K562 (cell line): Measurements from ENCODE around the gene SSBP2. TPM values are rescaled to one million over a fixed set of nuclear protein-coding genes. Genes with fewer than 3 reads are reported as not detected.

Source experiments
- ATAC-seq: fragments of 200-7000 bp; cut with Tn5 transposase; 3 replicates; pipeline ENCODE4 v1.9.1; 2020; ENCODE audit warnings: moderate library complexity
- BruUV-seq: library from RNA; stranded (reverse); fragments of 400-500 nt; replicated peaks from 2 replicates; lab custom pipeline; 2021; lab: Mats Ljungman, UMichigan
- CTCF ChIA-PET: fragments of 300-600 bp; formaldehyde crosslinking; extraction: SDS; loops from one replicate; lab custom pipeline; 2021; ENCODE audit warnings: low intra/inter-chr PET ratio; lab: Yijun Ruan, JAX
- POLR2A ChIA-PET: fragments of 300-600, 350-650 bp; sonication (Branson Sonifier 250); formaldehyde crosslinking; extraction: SDS; loops from one replicate; lab custom pipeline; 2021; ENCODE audit warnings: antibody characterized with exemption, inconsistent platforms; lab: Yijun Ruan, JAX
- DNase-seq, 4 experiments: peaks; one replicate each; pipeline versions ENCODE4 v3.0.0 to v3.0.0-alpha.2; 2011 to 2018; ENCODE audit warnings: low spot score in 3 of 4, mixed read lengths in 3 of 4; ENCODE audit errors: extremely low read depth in 1 of 4
- FAIRE-seq: peaks from 2 replicates; lab custom pipeline; 2011; peaks lifted over from hg19 to GRCh38; lab: Jason Lieb, UNC
- H2AFZ ChIP-seq: 2 replicates; pipeline ENCODE4 v1.6.0; 2011; ENCODE audit warnings: low read depth, low read length, control low read depth, inconsistent platforms
- H3K27ac ChIP-seq: fragments of 200-600 bp; 3 replicates; pipeline ENCODE4 v1.8.0; 2011; ENCODE audit warnings: low read depth, mild to moderate bottlenecking, control low read depth, inconsistent platforms, low read length, moderate library complexity, mixed read lengths; ENCODE audit errors: extremely low read depth
- H3K27me3 ChIP-seq, 2 experiments: fragments of 300-600 bp in 1 of 2; 2 replicates in 1 of 2; 3 replicates in 1 of 2; pipeline versions ENCODE4 v1.6.0 to v1.8.0; 2011; ENCODE audit warnings: inconsistent platforms in 2 of 2, low read length in 2 of 2, mild to moderate bottlenecking in 1 of 2, mixed read lengths in 1 of 2, moderate library complexity in 1 of 2; ENCODE audit not compliant: control insufficient read depth in 2 of 2, insufficient read depth in 2 of 2
- H3K36me3 ChIP-seq: fragments of 300-600 bp; 3 replicates; pipeline ENCODE4 v1.8.0; 2011; ENCODE audit warnings: mild to moderate bottlenecking, low read length, inconsistent platforms; ENCODE audit not compliant: control insufficient read depth, insufficient read depth
- H3K4me1 ChIP-seq, 2 experiments: fragments of 200-600 bp in 1 of 2; replicated peaks in 1 of 2; 2 replicates in 1 of 2; 3 replicates in 1 of 2; pipeline versions ENCODE4 v1.5.1 to v1.8.0; 2011; ENCODE audit warnings: inconsistent platforms in 2 of 2, low read length in 2 of 2, mild to moderate bottlenecking in 1 of 2, mixed read lengths in 1 of 2, moderate library complexity in 1 of 2; ENCODE audit not compliant: control insufficient read depth in 2 of 2, insufficient read depth in 2 of 2
- H3K4me2 ChIP-seq: 2 replicates; pipeline ENCODE4 v1.6.1; 2011; ENCODE audit warnings: low read length, control low read depth, inconsistent platforms, mixed read lengths; ENCODE audit not compliant: insufficient read depth
- H3K4me3 ChIP-seq: fragments of 200-600 bp; sonication (generic), shearing (Covaris generic); 2 replicates; pipeline ENCODE4 v1.5.1; 2016; ENCODE audit warnings: control low read depth, inconsistent platforms
- H3K79me2 ChIP-seq: fragments of 200-600 bp; 3 replicates; pipeline ENCODE4 v1.8.0; 2011; ENCODE audit warnings: low read length, inconsistent platforms; ENCODE audit not compliant: control insufficient read depth, insufficient read depth
- H3K9ac ChIP-seq, 2 experiments: 2 replicates each; pipeline versions ENCODE4 v1.6.0 to v1.6.1; 2011; ENCODE audit warnings: low read depth in 2 of 2, low read length in 2 of 2, control low read depth in 1 of 2, inconsistent platforms in 1 of 2, mild to moderate bottlenecking in 1 of 2, mixed read lengths in 1 of 2; ENCODE audit not compliant: insufficient read depth in 1 of 2
- H3K9me1 ChIP-seq: one replicate; pipeline ENCODE4 v1.6.0; 2011; ENCODE audit warnings: inconsistent platforms, mild to moderate bottlenecking, low read length, moderate library complexity; ENCODE audit not compliant: control insufficient read depth, insufficient read depth
- H3K9me3 ChIP-seq: replicated peaks from 2 replicates; pipeline ENCODE4 v1.5.1; 2011; ENCODE audit warnings: low read depth, low read length, inconsistent platforms; ENCODE audit not compliant: control insufficient read depth, insufficient read depth
- H4K20me1 ChIP-seq: replicated peaks from 2 replicates; pipeline ENCODE4 v1.6.1; 2011; ENCODE audit warnings: low read length, inconsistent platforms, mixed read lengths; ENCODE audit not compliant: control insufficient read depth, insufficient read depth
- BMI1 ChIP-seq: fragments of 150-350 bp; IDR thresholded peaks from 2 replicates; pipeline ENCODE4 v1.6.1; 2014; ENCODE audit warnings: low read length
- DMBX1 ChIP-seq: fragments of 250-450 bp; sonication (Bioruptor Pico); IDR thresholded peaks from 2 replicates; pipeline ENCODE4 v1.8.0; 2022; ENCODE audit warnings: inconsistent platforms, mild to moderate bottlenecking, moderate library complexity, borderline replicate concordance
- E2F3 ChIP-seq: fragments of 250-450 bp; sonication (Bioruptor Pico); IDR thresholded peaks from 2 replicates; pipeline ENCODE4 v1.4.0; 2020; ENCODE audit warnings: mild to moderate bottlenecking
- FOXK1 ChIP-seq: sonication (generic); formaldehyde crosslinking; IDR thresholded peaks from 2 replicates; pipeline ENCODE4 v1.8.0; 2022; ENCODE audit warnings: missing genetic modification reagents, mild to moderate bottlenecking, borderline replicate concordance
- ILF3 ChIP-seq: fragments of 450-650 bp; IDR thresholded peaks from 2 replicates; pipeline ENCODE4 v1.6.1; 2018; ENCODE audit warnings: antibody characterized with exemption, mild to moderate bottlenecking, moderate library complexity, borderline replicate concordance
- MED1 ChIP-seq: sonication (generic); formaldehyde crosslinking; IDR thresholded peaks from 2 replicates; pipeline ENCODE4 v1.8.1; 2023; ENCODE audit warnings: missing genetic modification reagents, borderline replicate concordance
- POLR2G ChIP-seq: fragments of 200-400 bp; formaldehyde crosslinking; IDR thresholded peaks from 2 replicates; pipeline ENCODE4 v1.6.1; 2017; ENCODE audit warnings: low read depth, mild to moderate bottlenecking, antibody characterized with exemption, low read length, moderate library complexity
- PRMT5 ChIP-seq: sonication (generic); formaldehyde crosslinking; IDR thresholded peaks from 2 replicates; pipeline ENCODE4 v1.5.0; 2020; ENCODE audit warnings: missing genetic modification reagents
- RB1 ChIP-seq: fragments of 450-650 bp; IDR thresholded peaks from 2 replicates; pipeline ENCODE4 v1.6.1; 2017; ENCODE audit warnings: low read depth, mild to moderate bottlenecking
- RHOXF2B ChIP-seq: fragments of 250-450 bp; sonication (Bioruptor Pico); conservative IDR thresholded peaks from 2 replicates; pipeline ENCODE4 v1.5.1; 2021
- TRIM28 ChIP-seq: fragments of 450-650 bp; IDR thresholded peaks from 2 replicates; pipeline ENCODE4 v1.6.1; 2017
- XRCC4 ChIP-seq: IDR thresholded peaks from one replicate; pipeline ENCODE4 v1.6.1; 2011; ENCODE audit not compliant: insufficient read depth, insufficient read length; ENCODE audit errors: extremely low read depth
- ZNF165 ChIP-seq: fragments of 250-450 bp; sonication (Bioruptor Pico); IDR thresholded peaks from 2 replicates; pipeline ENCODE4 v1.4.0; 2020; ENCODE audit warnings: borderline replicate concordance
- ZNF197 ChIP-seq: fragments of 200-800 bp; sonication (Bioruptor generic); IDR thresholded peaks from 2 replicates; pipeline ENCODE4 v1.6.1; 2016; ENCODE audit warnings: low read depth, missing genetic modification characterization, missing compliant biosample characterization
- WGBS: fragments of 100-300 bp; shearing (Covaris generic); methylation state at CpG from one replicate; pipeline ENCODE4 v1.1.6; 2016; ENCODE audit warnings: low coverage, mixed read lengths; ENCODE audit not compliant: insufficient coverage; ENCODE audit errors: missing lambda C conversion rate; 5-methylcytosine and 5-hydroxymethylcytosine counted together
- in situ Hi-C: fragments of 300-500 bp; cut with MboI; formaldehyde crosslinking; loops from 4 replicates; pipeline ENCODE4 v1.15.0; 2018; ENCODE audit warnings: inconsistent platforms, mixed read lengths
- intact Hi-C: fragments of 100-400 bp; cut with micrococcal nuclease; formaldehyde crosslinking; loops from 2 replicates; pipeline ENCODE4 v1.14.2; 2022
- polyA plus RNA-seq, 8 experiments: library from polyadenylated mRNA; depleted of rRNA in 4 of 8; stranded (reverse) in 5 of 8; unstranded in 3 of 8; fragments of >200 nt; fragmentation: Nextera tagmentation in 2 of 8; fragmentation: Illumina TruSeq in 1 of 8; extraction: Ambion mirVana in 2 of 8; extraction: Trizol in 1 of 8; gene quantifications; 2 replicates each; pipeline versions ENCODE4 v1.2.1 to v1.2.3, GENCODE V29; 2011 to 2014; ENCODE audit warnings: inconsistent platforms in 1 of 8, missing spikeins in 1 of 8
- total RNA-seq, 7 experiments: library from RNA; depleted of rRNA in 6 of 7; stranded (reverse); fragments of >200 nt in 6 of 7; fragmentation: Illumina TruSeq in 2 of 7; extraction: Trizol in 2 of 7; gene quantifications; 2 replicates each; pipeline versions ENCODE4 v1.2.1 to v1.2.3, GENCODE V29; 2011 to 2021; ENCODE audit warnings: low replicate concordance in 1 of 7
- TF ChIP-seq, protein P1 (sequence below): fragments of 450-650 bp; formaldehyde crosslinking; IDR thresholded peaks from 2 replicates; pipeline ENCODE4 v1.4.0; 2020; ENCODE audit warnings: mild to moderate bottlenecking, mixed read lengths
- TF ChIP-seq, protein P2 (sequence below): sonication (generic); formaldehyde crosslinking; IDR thresholded peaks from 2 replicates; pipeline ENCODE4 v1.9.0; 2022; ENCODE audit warnings: mild to moderate bottlenecking, missing genetic modification reagents
- TF ChIP-seq, protein P3 (sequence below), 3 experiments: fragments of 200-800 bp in 1 of 3; fragments of 250-450 bp in 1 of 3; fragments of 450-650 bp in 1 of 3; sonication (Bioruptor Pico) in 1 of 3; sonication (Bioruptor generic) in 1 of 3; formaldehyde crosslinking in 1 of 3; IDR thresholded peaks; 2 replicates each; pipeline versions ENCODE4 v1.6.1 to v1.8.0; 2016 to 2022; ENCODE audit warnings: mild to moderate bottlenecking in 2 of 3, missing genetic modification characterization in 2 of 3, missing compliant biosample characterization in 1 of 3, moderate library complexity in 1 of 3

SSBP2 gene
- total and polyA plus RNA-seq, 9 of the 15 experiments (the other 6 are each of a cell fraction or from before 2014, with no cell fraction given): 22.3 to 133 (median 42.1) TPM

DNA sequence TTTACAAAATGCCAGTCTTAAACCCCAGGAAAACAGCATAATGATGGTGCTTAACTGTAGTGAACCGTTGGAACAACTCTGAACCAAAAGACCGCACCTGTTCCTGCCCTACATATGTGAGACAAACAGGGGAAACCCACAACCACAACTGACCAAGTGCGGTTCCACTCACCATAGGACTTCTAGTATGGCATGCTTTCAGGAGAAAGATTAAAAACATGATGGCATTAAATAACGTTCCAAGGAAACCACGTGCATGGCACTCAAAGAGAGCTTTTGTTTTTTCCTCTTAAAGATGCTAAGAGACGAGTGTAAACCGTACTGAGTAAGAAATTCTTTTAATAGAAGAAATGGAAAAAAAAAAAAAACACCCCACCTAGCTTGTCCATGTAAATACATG, 119.8 kb downstream of the SSBP2 start (continued):
- TF ChIP-seq, protein P1, sequence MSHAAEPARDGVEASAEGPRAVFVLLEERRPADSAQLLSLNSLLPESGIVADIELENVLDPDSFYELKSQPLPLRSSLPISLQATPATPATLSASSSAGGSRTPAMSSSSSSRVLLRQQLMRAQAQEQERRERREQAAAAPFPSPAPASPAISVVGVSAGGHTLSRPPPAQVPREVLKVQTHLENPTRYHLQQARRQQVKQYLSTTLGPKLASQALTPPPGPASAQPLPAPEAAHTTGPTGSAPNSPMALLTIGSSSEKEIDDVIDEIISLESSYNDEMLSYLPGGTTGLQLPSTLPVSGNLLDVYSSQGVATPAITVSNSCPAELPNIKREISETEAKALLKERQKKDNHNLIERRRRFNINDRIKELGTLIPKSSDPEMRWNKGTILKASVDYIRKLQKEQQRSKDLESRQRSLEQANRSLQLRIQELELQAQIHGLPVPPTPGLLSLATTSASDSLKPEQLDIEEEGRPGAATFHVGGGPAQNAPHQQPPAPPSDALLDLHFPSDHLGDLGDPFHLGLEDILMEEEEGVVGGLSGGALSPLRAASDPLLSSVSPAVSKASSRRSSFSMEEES (CRISPR knock-in tag): no peak
- TF ChIP-seq BMI1 (no peak), RB1 (no peak), ZNF197 (CRISPR knock-in tag) (no peak), ZNF165 (CRISPR knock-in tag) (no peak), ILF3 (no peak), MED1 (CRISPR knock-in tag) (no peak), RHOXF2B (CRISPR knock-in tag) (no peak), XRCC4 (no peak)

DNA sequence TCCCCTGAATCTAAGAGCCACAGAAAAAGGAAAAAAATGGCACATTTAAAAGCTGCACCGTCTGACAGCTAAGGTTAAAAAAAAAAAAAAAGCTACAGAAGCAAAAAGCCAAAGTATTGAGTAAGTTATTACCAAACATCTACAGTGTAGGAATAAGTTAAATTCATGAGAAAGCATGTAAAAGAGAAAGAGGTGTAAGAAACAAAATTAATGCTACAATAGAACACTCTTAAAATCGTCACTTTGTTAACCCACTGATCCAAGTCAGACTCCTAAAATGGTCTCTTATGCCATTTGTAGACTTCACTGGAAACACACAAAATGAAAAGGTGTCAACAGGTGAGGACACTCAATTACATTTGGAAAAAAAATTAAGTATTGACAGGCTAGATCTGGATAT, 120.2 kb downstream of the SSBP2 start:
- intact Hi-C loops (loop anchor here (10.0 kb wide), 1 partner anchor 114 kb away; no protein-coding TSS in a partner anchor), in situ Hi-C loops (no loop called here)
- H4K20me1 ChIP-seq: no peaks in the 10 kb centered on the region
- no peaks in the 10 kb centered on the region for H3K9me3 ChIP-seq
- H3K4me1 ChIP-seq: no peaks in the 10 kb centered on the region
- no peak overlapping the region for H3K27ac ChIP-seq
- DNase-seq (no peak), FAIRE-seq (no peak), ATAC-seq (no peak)
- WGBS: 74% methylated on average over 2 of the region's 2 CpGs
- 0 out of 3 replicates have a peak, but pooled peaks cover 3% of the 10 kb centered on the region for H3K36me3 ChIP-seq
- H3K9ac ChIP-seq: no peak overlapping the region
- H3K4me2 ChIP-seq: no peak overlapping the region
- H2AFZ ChIP-seq: no peak overlapping the region
- no peak overlapping the region for H3K4me3 ChIP-seq
- BruUV-seq: no TSS peak
- ChIA-PET CTCF (no interaction called here), POLR2A (interaction anchor here (0.6 to 1.0 kb wide), 2 partner anchors 13 to 335 kb away, joined by 4 to 5 read pairs; no protein-coding TSS in a partner anchor)
- H3K27me3 ChIP-seq: no peaks in the 10 kb centered on the region
- H3K79me2 ChIP-seq: no peaks in the 10 kb centered on the region
- no peaks in the 10 kb centered on the region for H3K9me1 ChIP-seq
- no peak for TF ChIP-seq FOXK1
- no peak for TF ChIP-seq TRIM28
- TF ChIP-seq, protein P2, sequence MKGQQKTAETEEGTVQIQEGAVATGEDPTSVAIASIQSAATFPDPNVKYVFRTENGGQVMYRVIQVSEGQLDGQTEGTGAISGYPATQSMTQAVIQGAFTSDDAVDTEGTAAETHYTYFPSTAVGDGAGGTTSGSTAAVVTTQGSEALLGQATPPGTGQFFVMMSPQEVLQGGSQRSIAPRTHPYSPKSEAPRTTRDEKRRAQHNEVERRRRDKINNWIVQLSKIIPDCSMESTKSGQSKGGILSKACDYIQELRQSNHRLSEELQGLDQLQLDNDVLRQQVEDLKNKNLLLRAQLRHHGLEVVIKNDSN (CRISPR knock-in tag): no peak
- TF ChIP-seq, protein P3, sequence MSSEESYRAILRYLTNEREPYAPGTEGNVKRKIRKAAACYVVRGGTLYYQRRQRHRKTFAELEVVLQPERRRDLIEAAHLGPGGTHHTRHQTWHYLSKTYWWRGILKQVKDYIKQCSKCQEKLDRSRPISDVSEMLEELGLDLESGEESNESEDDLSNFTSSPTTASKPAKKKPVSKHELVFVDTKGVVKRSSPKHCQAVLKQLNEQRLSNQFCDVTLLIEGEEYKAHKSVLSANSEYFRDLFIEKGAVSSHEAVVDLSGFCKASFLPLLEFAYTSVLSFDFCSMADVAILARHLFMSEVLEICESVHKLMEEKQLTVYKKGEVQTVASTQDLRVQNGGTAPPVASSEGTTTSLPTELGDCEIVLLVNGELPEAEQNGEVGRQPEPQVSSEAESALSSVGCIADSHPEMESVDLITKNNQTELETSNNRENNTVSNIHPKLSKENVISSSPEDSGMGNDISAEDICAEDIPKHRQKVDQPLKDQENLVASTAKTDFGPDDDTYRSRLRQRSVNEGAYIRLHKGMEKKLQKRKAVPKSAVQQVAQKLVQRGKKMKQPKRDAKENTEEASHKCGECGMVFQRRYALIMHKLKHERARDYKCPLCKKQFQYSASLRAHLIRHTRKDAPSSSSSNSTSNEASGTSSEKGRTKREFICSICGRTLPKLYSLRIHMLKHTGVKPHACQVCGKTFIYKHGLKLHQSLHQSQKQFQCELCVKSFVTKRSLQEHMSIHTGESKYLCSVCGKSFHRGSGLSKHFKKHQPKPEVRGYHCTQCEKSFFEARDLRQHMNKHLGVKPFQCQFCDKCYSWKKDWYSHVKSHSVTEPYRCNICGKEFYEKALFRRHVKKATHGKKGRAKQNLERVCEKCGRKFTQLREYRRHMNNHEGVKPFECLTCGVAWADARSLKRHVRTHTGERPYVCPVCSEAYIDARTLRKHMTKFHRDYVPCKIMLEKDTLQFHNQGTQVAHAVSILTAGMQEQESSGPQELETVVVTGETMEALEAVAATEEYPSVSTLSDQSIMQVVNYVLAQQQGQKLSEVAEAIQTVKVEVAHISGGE (CRISPR knock-in tag; IDR thresholded peaks at IDR 0.05): no peak
- TF ChIP-seq POLR2G: no peak
- TF ChIP-seq DMBX1 (CRISPR knock-in tag): no peak
- TF ChIP-seq E2F3 (CRISPR knock-in tag): no peak
- TF ChIP-seq PRMT5 (CRISPR knock-in tag): no peak
